DOHH2 (cell line): ENCODE measurements around the gene COL5A1.

Experiments
- EZH2phosphoT487 ChIP-seq: fragments of 200-600 bp; sonication (generic); IDR thresholded peaks from 2 replicates; pipeline ENCODE4 v1.6.1; 2017; ENCODE audit warnings: borderline replicate concordance, mild to moderate bottlenecking, antibody characterized with exemption, low read length, moderate library complexity, mixed read lengths
- TF ChIP-seq, protein P1 (sequence below): fragments of 200-600 bp; sonication (generic); IDR thresholded peaks from one replicate; pipeline ENCODE4 v1.5.1; 2014; ENCODE audit warnings: antibody characterized with exemption, mild to moderate bottlenecking, low read depth, low read length; ENCODE audit not compliant: poor library complexity, severe bottlenecking

DNA sequence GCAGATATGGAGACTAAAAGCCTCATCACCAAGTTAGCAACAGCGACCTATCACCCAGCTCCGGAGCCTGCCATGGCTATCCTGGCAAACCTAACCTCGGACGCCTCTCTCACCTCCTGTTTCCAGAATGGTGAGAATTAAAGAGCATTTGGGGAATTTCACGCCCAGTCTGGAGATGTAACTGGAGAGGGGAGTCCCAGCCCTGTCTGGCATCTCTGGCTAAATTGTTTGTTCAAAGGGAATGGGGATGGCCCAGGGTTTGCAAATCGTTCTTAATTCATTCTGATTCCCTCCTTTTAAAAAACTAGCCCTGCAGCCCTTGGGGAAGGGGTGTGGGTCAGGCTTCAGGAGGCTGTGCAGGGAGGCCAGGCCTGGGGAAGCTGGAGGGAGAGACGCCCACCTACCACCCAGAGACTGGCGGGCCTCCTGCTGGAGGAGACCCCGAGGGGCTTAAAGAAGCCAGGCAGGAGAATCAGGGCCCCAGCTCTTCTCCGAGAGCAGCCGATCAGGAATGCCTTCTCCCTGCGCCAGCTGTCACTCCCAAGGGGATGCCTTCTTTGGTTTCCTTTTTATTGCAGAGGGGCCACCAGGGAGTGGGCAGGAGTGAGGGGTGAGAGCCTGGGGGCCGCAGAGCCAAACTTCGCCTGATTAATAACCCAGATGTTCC is 964 bp upstream of the COL5A1 start:
- TF ChIP-seq, protein P1, sequence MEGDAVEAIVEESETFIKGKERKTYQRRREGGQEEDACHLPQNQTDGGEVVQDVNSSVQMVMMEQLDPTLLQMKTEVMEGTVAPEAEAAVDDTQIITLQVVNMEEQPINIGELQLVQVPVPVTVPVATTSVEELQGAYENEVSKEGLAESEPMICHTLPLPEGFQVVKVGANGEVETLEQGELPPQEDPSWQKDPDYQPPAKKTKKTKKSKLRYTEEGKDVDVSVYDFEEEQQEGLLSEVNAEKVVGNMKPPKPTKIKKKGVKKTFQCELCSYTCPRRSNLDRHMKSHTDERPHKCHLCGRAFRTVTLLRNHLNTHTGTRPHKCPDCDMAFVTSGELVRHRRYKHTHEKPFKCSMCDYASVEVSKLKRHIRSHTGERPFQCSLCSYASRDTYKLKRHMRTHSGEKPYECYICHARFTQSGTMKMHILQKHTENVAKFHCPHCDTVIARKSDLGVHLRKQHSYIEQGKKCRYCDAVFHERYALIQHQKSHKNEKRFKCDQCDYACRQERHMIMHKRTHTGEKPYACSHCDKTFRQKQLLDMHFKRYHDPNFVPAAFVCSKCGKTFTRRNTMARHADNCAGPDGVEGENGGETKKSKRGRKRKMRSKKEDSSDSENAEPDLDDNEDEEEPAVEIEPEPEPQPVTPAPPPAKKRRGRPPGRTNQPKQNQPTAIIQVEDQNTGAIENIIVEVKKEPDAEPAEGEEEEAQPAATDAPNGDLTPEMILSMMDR = no peak
- no peak for TF ChIP-seq EZH2phosphoT487
